GM12878 (cell line): Measurements from ENCODE around the gene C1orf50. TPM values are rescaled to one million over a fixed set of nuclear protein-coding genes. Genes with fewer than 3 reads are reported as not detected.

Experiments used
- ATAC-seq: fragments of 200-7000 bp; cut with Tn5 transposase; 3 replicates; pipeline ENCODE4 v1.9.1; 2020; ENCODE audit warnings: mild to moderate bottlenecking, moderate library complexity
- BruUV-seq: library from RNA; stranded (reverse); fragments of 400-500 nt; replicated peaks from 2 replicates; lab custom pipeline; 2021; lab: Mats Ljungman, UMichigan
- CTCF ChIA-PET: fragments of 300-600 bp; sonication (Branson Sonifier 250); formaldehyde crosslinking; extraction: SDS; loops from one replicate; lab custom pipeline; 2021; ENCODE audit warnings: inconsistent platforms; lab: Yijun Ruan, JAX
- POLR2A ChIA-PET: fragments of 350-600 bp; formaldehyde crosslinking; extraction: SDS; loops from one replicate; lab custom pipeline; 2021; ENCODE audit warnings: inconsistent platforms; lab: Charles Lee
- RAD21 ChIA-PET: fragments of 300-600 bp; sonication (Branson Sonifier 250); formaldehyde crosslinking; loops from one replicate; lab custom pipeline; 2023; ENCODE audit warnings: antibody characterized with exemption; ENCODE audit not compliant: unreplicated experiment; lab: Charles Lee
- SMC1A ChIA-PET: fragments of 300-600 bp; sonication (Branson Sonifier 250); formaldehyde crosslinking; loops from one replicate; lab custom pipeline; 2023; ENCODE audit not compliant: unreplicated experiment, uncharacterized antibody; lab: Charles Lee
- DNase-seq: peaks from one replicate; pipeline ENCODE4 v3.0.0-alpha.2; 2011; ENCODE audit warnings: low read depth, low spot score
- FAIRE-seq: peaks from 3 replicates; lab custom pipeline; 2011; peaks lifted over from hg19 to GRCh38; lab: Jason Lieb, UNC
- H2AFZ ChIP-seq: 2 replicates; pipeline ENCODE4 v1.6.0; 2011; ENCODE audit warnings: low read depth, low read length, control low read depth; ENCODE audit not compliant: control insufficient read depth
- H3K27ac ChIP-seq: 2 replicates; pipeline ENCODE4 v1.5.1; 2011; ENCODE audit warnings: control low read depth; ENCODE audit not compliant: control insufficient read depth, insufficient read depth
- H3K27me3 ChIP-seq, 2 experiments: replicated peaks in 1 of 2; 2 replicates each; pipeline versions ENCODE4 v1.6.0 to v1.6.1; 2011; ENCODE audit warnings: low read length in 1 of 2; ENCODE audit not compliant: control insufficient read depth in 2 of 2, insufficient read depth in 2 of 2
- H3K36me3 ChIP-seq, 2 experiments: 2 replicates each; pipeline ENCODE4 v1.5.1; 2011; ENCODE audit warnings: low read length in 1 of 2; ENCODE audit not compliant: control insufficient read depth in 2 of 2, insufficient read depth in 2 of 2
- H3K4me1 ChIP-seq: 2 replicates; pipeline ENCODE4 v1.6.1; 2011; ENCODE audit warnings: mild to moderate bottlenecking, low read length, moderate library complexity, mixed read lengths; ENCODE audit not compliant: control insufficient read depth, insufficient read depth
- H3K4me2 ChIP-seq: 2 replicates; pipeline ENCODE4 v1.6.0; 2011; ENCODE audit warnings: control low read depth; ENCODE audit not compliant: control insufficient read depth, insufficient read depth
- H3K4me3 ChIP-seq: fragments of 200-600 bp; sonication (generic); 2 replicates; pipeline ENCODE4 v1.5.1; 2016
- H3K79me2 ChIP-seq: 2 replicates; pipeline ENCODE4 v1.6.0; 2011; ENCODE audit warnings: low read length; ENCODE audit not compliant: control insufficient read depth, insufficient read depth
- H3K9ac ChIP-seq: 2 replicates; pipeline ENCODE4 v1.8.0; 2011; ENCODE audit warnings: low read length, control low read depth, mixed read lengths; ENCODE audit not compliant: control insufficient read depth, insufficient read depth
- H3K9me3 ChIP-seq: replicated peaks from 3 replicates; pipeline ENCODE4 v1.5.1; 2011; ENCODE audit warnings: mild to moderate bottlenecking, low read length; ENCODE audit not compliant: control insufficient read depth, insufficient read depth
- H4K20me1 ChIP-seq: 2 replicates; pipeline ENCODE4 v1.6.0; 2011; ENCODE audit not compliant: control insufficient read depth, insufficient read depth
- CBFB ChIP-seq: IDR thresholded peaks from 2 replicates; pipeline ENCODE4 v1.6.1; 2016; ENCODE audit warnings: antibody characterized with exemption, low read depth
- CBX5 ChIP-seq: sonication (generic); IDR thresholded peaks from 2 replicates; pipeline ENCODE4 v1.6.1; 2016; ENCODE audit warnings: low read depth, moderate library complexity, mild to moderate bottlenecking, inconsistent platforms
- CTCF ChIP-seq, 3 experiments: IDR thresholded peaks in 2 of 3; conservative IDR thresholded peaks in 1 of 3; 2 replicates each; pipeline ENCODE4 v1.5.1; 2011; ENCODE audit warnings: low read depth in 3 of 3, low read length in 3 of 3, mild to moderate bottlenecking in 3 of 3, control low read depth in 2 of 3, moderate library complexity in 2 of 3, inconsistent platforms in 1 of 3, mixed read lengths in 1 of 3; ENCODE audit not compliant: control insufficient read depth in 2 of 3, insufficient read depth in 1 of 3; ENCODE audit errors: extremely low read depth in 1 of 3
- FOXM1 ChIP-seq: IDR thresholded peaks from 2 replicates; pipeline ENCODE4 v1.6.1; 2012; ENCODE audit warnings: low read depth, mild to moderate bottlenecking, inconsistent platforms, low read length, moderate library complexity
- HCFC1 ChIP-seq: fragments of 150-350 bp; IDR thresholded peaks from 2 replicates; pipeline ENCODE4 v1.6.1; 2014; ENCODE audit warnings: low read length
- IKZF1 ChIP-seq: fragments of 450-650 bp; conservative IDR thresholded peaks from 2 replicates; pipeline ENCODE4 v1.6.1; 2017; ENCODE audit warnings: antibody characterized with exemption, mild to moderate bottlenecking
- IRF3 ChIP-seq: fragments of 450-650 bp; IDR thresholded peaks from 2 replicates; pipeline ENCODE4 v1.6.1; 2014; ENCODE audit warnings: mild to moderate bottlenecking
- JUNB ChIP-seq: IDR thresholded peaks from 2 replicates; pipeline ENCODE4 v1.6.1; 2016; ENCODE audit warnings: antibody characterized with exemption, mild to moderate bottlenecking
- KDM1A ChIP-seq: fragments of 200-600 bp; sonication (generic); IDR thresholded peaks from 2 replicates; pipeline ENCODE4 v1.6.1; 2016; ENCODE audit warnings: borderline replicate concordance
- NFYA ChIP-seq: IDR thresholded peaks from 2 replicates; pipeline ENCODE4 v1.6.1; 2011; ENCODE audit warnings: low read depth, mild to moderate bottlenecking, low read length, improper control_type of control experiment, borderline replicate concordance
- POLR2AphosphoS2 ChIP-seq: IDR thresholded peaks from 2 replicates; pipeline ENCODE4 v1.6.1; 2011; ENCODE audit warnings: low read depth, mild to moderate bottlenecking, low read length, improper control_type of control experiment, moderate library complexity
- RAD21 ChIP-seq: IDR thresholded peaks from 2 replicates; pipeline ENCODE4 v1.6.1; 2011; ENCODE audit warnings: mild to moderate bottlenecking, low read depth, low read length, moderate library complexity; ENCODE audit not compliant: insufficient read depth
- RB1 ChIP-seq: fragments of 450-650 bp; formaldehyde crosslinking; IDR thresholded peaks from 2 replicates; pipeline ENCODE4 v1.6.1; 2017; ENCODE audit warnings: mild to moderate bottlenecking, borderline replicate concordance
- WRNIP1 ChIP-seq: IDR thresholded peaks from 2 replicates; pipeline ENCODE4 v1.6.1; 2011; ENCODE audit warnings: low read depth, low read length, improper control_type of control experiment, borderline replicate concordance
- ZBED1 ChIP-seq: IDR thresholded peaks from 2 replicates; pipeline ENCODE4 v1.6.1; 2016; ENCODE audit warnings: borderline replicate concordance
- ZBTB11 ChIP-seq: fragments of 450-650 bp; formaldehyde crosslinking; IDR thresholded peaks from 2 replicates; pipeline ENCODE4 v1.5.0; 2022; ENCODE audit warnings: mild to moderate bottlenecking, missing genetic modification characterization
- ZNF24 ChIP-seq: fragments of 450-650 bp; IDR thresholded peaks from 2 replicates; pipeline ENCODE4 v1.6.1; 2017; ENCODE audit warnings: antibody characterized with exemption, mild to moderate bottlenecking
- WGBS: methylation state at CpG from one replicate; pipeline ENCODE4 v1.1.6; 2016; ENCODE audit warnings: low lambda C conversion rate; ENCODE audit not compliant: insufficient replicate concordance, insufficient coverage; ENCODE audit errors: missing lambda C conversion rate; 5-methylcytosine and 5-hydroxymethylcytosine counted together
- in situ Hi-C: fragments of 300-500 bp; cut with MboI; formaldehyde crosslinking; loops from 9 replicates; pipeline ENCODE4 v1.14.3; 2018; ENCODE audit warnings: mixed read lengths
- intact Hi-C: fragments of 100-400 bp; cut with micrococcal nuclease; formaldehyde crosslinking; loops from one replicate; pipeline ENCODE4 v1.14.2; 2022; ENCODE audit not compliant: unreplicated experiment
- polyA plus RNA-seq, 11 experiments: library from polyadenylated mRNA; depleted of rRNA in 4 of 11; unstranded in 6 of 11; stranded (reverse) in 5 of 11; fragments of >200 nt; fragmentation: Nextera tagmentation in 4 of 11; fragmentation: Illumina TruSeq in 1 of 11; extraction: Ambion mirVana in 4 of 11; extraction: Trizol in 1 of 11; gene quantifications; 1 replicate in 1 of 11; 2 replicates in 10 of 11; pipeline versions ENCODE4 v1.2.1 to v1.2.3, GENCODE V29; 2011 to 2016; ENCODE audit warnings: inconsistent platforms in 2 of 11, missing spikeins in 2 of 11, low read depth in 1 of 11
- total RNA-seq, 4 experiments: library from RNA; depleted of rRNA in 3 of 4; stranded (reverse); fragments of >200 nt in 3 of 4; fragmentation: Illumina TruSeq in 1 of 4; extraction: Trizol in 1 of 4; gene quantifications; 2 replicates each; pipeline versions ENCODE4 v1.2.1 to v1.2.3, GENCODE V29; 2013 to 2021

Gene C1orf50
- total and polyA plus RNA-seq, 10 of the 15 experiments (the other 5 are each of a cell fraction or from before 2014, with no cell fraction given) = 1.2 to 10.7 (median 6.7) TPM

GRCh38 chr1:42765269-42765668 lies 1.8 kb upstream of the C1orf50 start:
- no peaks in the 10 kb centered on the region for H3K9me3 ChIP-seq
- peak overlapping the region; percentile 76 for H3K4me2 ChIP-seq
- in situ Hi-C loops (no loop called here), intact Hi-C loops (loop anchor here (5.0 kb wide), 2 partner anchors 82 to 83 kb away; partner anchors contain the start of genes YBX1 and ZNF691)
- POLR2A ChIA-PET = interaction anchor here (1.0 to 3.8 kb wide), 5 partner anchors 13 to 885 kb away, joined by 3 to 53 read pairs (median 19); partner anchors contain the start of genes ERMAP, KDM4A, YBX1 and ZNF691
- H3K36me3 ChIP-seq = peaks cover 0 to under 1% of the 10 kb centered on the region in 2 experiments; a peak in 1 of 4 replicates
- no peak for ATAC-seq
- RAD21 ChIA-PET = interaction anchor here (0.6 to 2.7 kb wide), 10 partner anchors 35 to 308 kb away, joined by 3 to 20 read pairs (median 6); partner anchors contain the start of genes ERMAP, SVBP, YBX1 and ZNF691
- no peak for DNase-seq
- peaks cover 4% of the 10 kb centered on the region; the same call in 1 of the 2 replicates for H3K4me1 ChIP-seq
- no peaks in the 10 kb centered on the region for H3K27me3 ChIP-seq
- peak overlapping the region; percentile 95 for H3K4me3 ChIP-seq
- peak overlapping the region; percentile 84 for H3K9ac ChIP-seq
- no TSS peak for BruUV-seq
- FAIRE-seq = no peak
- no peak overlapping the region for H2AFZ ChIP-seq
- H4K20me1 ChIP-seq = no peaks in the 10 kb centered on the region
- SMC1A ChIA-PET = interaction anchor here (1.5 to 2.3 kb wide), 3 partner anchors 9 to 82 kb away, joined by 3 to 12 read pairs (median 11); partner anchors contain the start of gene YBX1
- peaks cover 55% of the 10 kb centered on the region for H3K79me2 ChIP-seq
- 100% methylated on average over 7 of the region's 7 CpGs for WGBS
- no peak overlapping the region for H3K27ac ChIP-seq
- CTCF ChIA-PET = interaction anchor here (0.6 to 3.5 kb wide), 4 partner anchors 8 to 310 kb away, joined by 3 to 21 read pairs (median 8); partner anchors contain the start of gene ZNF691
- TF ChIP-seq IRF3 (no peak), WRNIP1 (no peak), CBFB (no peak), ZNF24 (no peak), ZBED1 (no peak), POLR2AphosphoS2 (no peak), CTCF (IDR thresholded peaks at IDR 0.05 in 2 of 3, conservative IDR thresholded peaks at IDR 0.05 in 1 of 3; ENCODE audit: control insufficient read depth in 2 of 3, extremely low read depth in 1 of 3, insufficient read depth in 1 of 3, low read depth in 3 of 3, low read length in 3 of 3) (no peak), RAD21 (no peak), RB1 (no peak), IKZF1 (no peak), KDM1A (no peak), HCFC1 (no peak), ZBTB11 (CRISPR knock-in tag) (no peak), FOXM1 (no peak), NFYA (no peak), CBX5 (no peak), JUNB (no peak)
